Measurements from ENCODE around the gene RINL.

GRCh38 chr19:38890686-38891085 lies 12.6 kb upstream of the RINL start:
- TF ChIP-seq CREB1 (IDR thresholded peaks at IDR 0.05; ENCODE audit: low read depth), result no peak
- TF ChIP-seq EP300 (IDR thresholded peaks at IDR 0.05; ENCODE audit: borderline replicate concordance), result no peak
- no peak for TF ChIP-seq YY1 (IDR thresholded peaks at IDR 0.05; ENCODE audit: low read depth)
- no peak for TF ChIP-seq TAF1 (IDR thresholded peaks at IDR 0.05; ENCODE audit: low read depth)
- TF ChIP-seq RAD21 (IDR thresholded peaks at IDR 0.05; ENCODE audit: low read depth), result no peak
- no peak for TF ChIP-seq REST (IDR thresholded peaks at IDR 0.05; ENCODE audit: low read depth)
- TF ChIP-seq CEBPB (IDR thresholded peaks at IDR 0.05), result no peak
- no peak for TF ChIP-seq EGR1 (IDR thresholded peaks at IDR 0.05)

Data from Ishikawa (cell line).